ENCODE data around the gene AKAP12.
"Not testable (repeated sequence)": the region's sequence is repeated elsewhere in the genome, so short reads cannot be mapped to it uniquely, and the experiment has no call there.

Gene AKAP12

DNA sequence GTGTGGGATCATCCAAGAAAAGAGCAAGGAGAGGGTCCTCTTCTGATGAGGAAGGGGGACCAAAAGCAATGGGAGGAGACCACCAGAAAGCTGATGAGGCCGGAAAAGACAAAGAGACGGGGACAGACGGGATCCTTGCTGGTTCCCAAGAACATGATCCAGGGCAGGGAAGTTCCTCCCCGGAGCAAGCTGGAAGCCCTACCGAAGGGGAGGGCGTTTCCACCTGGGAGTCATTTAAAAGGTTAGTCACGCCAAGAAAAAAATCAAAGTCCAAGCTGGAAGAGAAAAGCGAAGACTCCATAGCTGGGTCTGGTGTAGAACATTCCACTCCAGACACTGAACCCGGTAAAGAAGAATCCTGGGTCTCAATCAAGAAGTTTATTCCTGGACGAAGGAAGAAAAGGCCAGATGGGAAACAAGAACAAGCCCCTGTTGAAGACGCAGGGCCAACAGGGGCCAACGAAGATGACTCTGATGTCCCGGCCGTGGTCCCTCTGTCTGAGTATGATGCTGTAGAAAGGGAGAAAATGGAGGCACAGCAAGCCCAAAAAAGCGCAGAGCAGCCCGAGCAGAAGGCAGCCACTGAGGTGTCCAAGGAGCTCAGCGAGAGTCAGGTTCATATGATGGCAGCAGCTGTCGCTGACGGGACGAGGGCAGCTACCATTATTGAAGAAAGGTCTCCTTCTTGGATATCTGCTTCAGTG is 110.8 kb downstream of the AKAP12 start:
- no peaks in the 10 kb centered on the region for H3K9me3 ChIP-seq (ENCODE audit: control insufficient read depth, insufficient read depth, low read depth, low read length)
- H3K9ac ChIP-seq (ENCODE audit: low read length) = no peak overlapping the region
- no peaks in the 10 kb centered on the region for H3K4me1 ChIP-seq (ENCODE audit: control insufficient read depth, insufficient read depth, low read length)
- no peak overlapping the region for H3K27ac ChIP-seq (ENCODE audit: low read depth, low read length)
- peaks cover 27% of the 10 kb centered on the region for H3K36me3 ChIP-seq (ENCODE audit: control insufficient read depth, insufficient read depth, low read length)
- H3K4me3 ChIP-seq (ENCODE audit: low read depth, low read length) = no peak overlapping the region
- no peaks in the 10 kb centered on the region for H3K27me3 ChIP-seq (ENCODE audit: control insufficient read depth, insufficient read depth, low read length)

DNA sequence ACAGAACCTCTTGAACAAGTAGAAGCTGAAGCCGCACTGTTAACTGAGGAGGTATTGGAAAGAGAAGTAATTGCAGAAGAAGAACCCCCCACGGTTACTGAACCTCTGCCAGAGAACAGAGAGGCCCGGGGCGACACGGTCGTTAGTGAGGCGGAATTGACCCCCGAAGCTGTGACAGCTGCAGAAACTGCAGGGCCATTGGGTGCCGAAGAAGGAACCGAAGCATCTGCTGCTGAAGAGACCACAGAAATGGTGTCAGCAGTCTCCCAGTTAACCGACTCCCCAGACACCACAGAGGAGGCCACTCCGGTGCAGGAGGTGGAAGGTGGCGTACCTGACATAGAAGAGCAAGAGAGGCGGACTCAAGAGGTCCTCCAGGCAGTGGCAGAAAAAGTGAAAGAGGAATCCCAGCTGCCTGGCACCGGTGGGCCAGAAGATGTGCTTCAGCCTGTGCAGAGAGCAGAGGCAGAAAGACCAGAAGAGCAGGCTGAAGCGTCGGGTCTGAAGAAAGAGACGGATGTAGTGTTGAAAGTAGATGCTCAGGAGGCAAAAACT is 111.5 kb downstream of the AKAP12 start:
- Histone ChIP-seq H3K27me3 (ENCODE audit: control insufficient read depth, insufficient read depth, low read length) (no peaks in the 10 kb centered on the region), H3K36me3 (ENCODE audit: control insufficient read depth, insufficient read depth, low read length) (peaks cover 33% of the 10 kb centered on the region), H3K9me3 (ENCODE audit: control insufficient read depth, insufficient read depth, low read depth, low read length) (no peaks in the 10 kb centered on the region), H3K4me1 (ENCODE audit: control insufficient read depth, insufficient read depth, low read length) (no peaks in the 10 kb centered on the region), H3K27ac (ENCODE audit: low read depth, low read length) (no peak overlapping the region), H3K4me3 (ENCODE audit: low read depth, low read length) (no peak overlapping the region), H3K9ac (ENCODE audit: low read length) (no peak overlapping the region)

GRCh38 chr6:151351731-151352130 is 112.0 kb downstream of the AKAP12 start:
- Histone ChIP-seq H3K4me1 (ENCODE audit: control insufficient read depth, insufficient read depth, low read length) (no peaks in the 10 kb centered on the region), H3K36me3 (ENCODE audit: control insufficient read depth, insufficient read depth, low read length) (peaks cover 38% of the 10 kb centered on the region), H3K27ac (ENCODE audit: low read depth, low read length) (no peak overlapping the region), H3K27me3 (ENCODE audit: control insufficient read depth, insufficient read depth, low read length) (no peaks in the 10 kb centered on the region), H3K9ac (ENCODE audit: low read length) (no peak overlapping the region), H3K9me3 (ENCODE audit: control insufficient read depth, insufficient read depth, low read depth, low read length) (no peaks in the 10 kb centered on the region), H3K4me3 (ENCODE audit: low read depth, low read length) (no peak overlapping the region)

- Histone ChIP-seq H3K9me3 (ENCODE audit: control insufficient read depth, insufficient read depth, low read depth, low read length) (no peaks in the 10 kb centered on the region), H3K27ac (ENCODE audit: low read depth, low read length) (no peak overlapping the region), H3K9ac (ENCODE audit: low read length) (no peak overlapping the region), H3K36me3 (ENCODE audit: control insufficient read depth, insufficient read depth, low read length) (peaks cover 44% of the 10 kb centered on the region), H3K27me3 (ENCODE audit: control insufficient read depth, insufficient read depth, low read length) (no peaks in the 10 kb centered on the region), H3K4me3 (ENCODE audit: low read depth, low read length) (no peak overlapping the region), H3K4me1 (ENCODE audit: control insufficient read depth, insufficient read depth, low read length) (no peaks in the 10 kb centered on the region)
These were observed 112.9 kb downstream of the AKAP12 start for GRCh38 chr6:151352410-151353396.

- no peaks in the 10 kb centered on the region for H3K27me3 ChIP-seq (ENCODE audit: control insufficient read depth, insufficient read depth, low read length)
- H3K9me3 ChIP-seq (ENCODE audit: control insufficient read depth, insufficient read depth, low read depth, low read length) = no peaks in the 10 kb centered on the region
- no peak overlapping the region for H3K27ac ChIP-seq (ENCODE audit: low read depth, low read length)
- H3K4me3 ChIP-seq (ENCODE audit: low read depth, low read length) = no peak overlapping the region
- H3K4me1 ChIP-seq (ENCODE audit: control insufficient read depth, insufficient read depth, low read length) = no peaks in the 10 kb centered on the region
- H3K9ac ChIP-seq (ENCODE audit: low read length) = no peak overlapping the region
- H3K36me3 ChIP-seq (ENCODE audit: control insufficient read depth, insufficient read depth, low read length) = peaks cover 47% of the 10 kb centered on the region
These were observed 114.0 kb downstream of the AKAP12 start for GRCh38 chr6:151353795-151354194.

GRCh38 chr6:151356983-151357382 is 117.2 kb downstream of the AKAP12 start:
- peak overlapping the region; percentile 43; the same call in 1 of the 2 replicates for H3K27ac ChIP-seq (ENCODE audit: low read depth, low read length)
- H3K36me3 ChIP-seq (ENCODE audit: control insufficient read depth, insufficient read depth, low read length) = peaks cover 25% of the 10 kb centered on the region
- not testable (repeated sequence) for H3K9me3 ChIP-seq (ENCODE audit: control insufficient read depth, insufficient read depth, low read depth, low read length); H3K4me3 ChIP-seq (ENCODE audit: low read depth, low read length); H3K27me3 ChIP-seq (ENCODE audit: control insufficient read depth, insufficient read depth, low read length); H3K9ac ChIP-seq (ENCODE audit: low read length); H3K4me1 ChIP-seq (ENCODE audit: control insufficient read depth, insufficient read depth, low read length)

GRCh38 chr6:151357758-151358436 is 118.1 kb downstream of the AKAP12 start:
- Histone ChIP-seq H3K36me3 (ENCODE audit: control insufficient read depth, insufficient read depth, low read length) (peaks cover 25% of the 10 kb centered on the region), H3K4me1 (ENCODE audit: control insufficient read depth, insufficient read depth, low read length) (no peaks in the 10 kb centered on the region), H3K27ac (ENCODE audit: low read depth, low read length) (no peak overlapping the region), H3K9ac (ENCODE audit: low read length) (no peak overlapping the region), H3K27me3 (ENCODE audit: control insufficient read depth, insufficient read depth, low read length) (no peaks in the 10 kb centered on the region), H3K9me3 (ENCODE audit: control insufficient read depth, insufficient read depth, low read depth, low read length) (no peaks in the 10 kb centered on the region), H3K4me3 (ENCODE audit: low read depth, low read length) (no peak overlapping the region)

- Histone ChIP-seq H3K4me3 (ENCODE audit: low read depth, low read length) (no peak overlapping the region), H3K27ac (ENCODE audit: low read depth, low read length) (no peak overlapping the region), H3K9me3 (ENCODE audit: control insufficient read depth, insufficient read depth, low read depth, low read length) (no peaks in the 10 kb centered on the region), H3K9ac (ENCODE audit: low read length) (no peak overlapping the region), H3K36me3 (ENCODE audit: control insufficient read depth, insufficient read depth, low read length) (peaks cover 25% of the 10 kb centered on the region), H3K27me3 (ENCODE audit: control insufficient read depth, insufficient read depth, low read length) (no peaks in the 10 kb centered on the region), H3K4me1 (ENCODE audit: control insufficient read depth, insufficient read depth, low read length) (no peaks in the 10 kb centered on the region)
These were observed 118.7 kb downstream of the AKAP12 start for GRCh38 chr6:151358475-151358874.

- H3K27me3 ChIP-seq (ENCODE audit: control insufficient read depth, insufficient read depth, low read length) = no peaks in the 10 kb centered on the region
- H3K9ac ChIP-seq (ENCODE audit: low read length) = no peak overlapping the region
- peaks cover 25% of the 10 kb centered on the region for H3K36me3 ChIP-seq (ENCODE audit: control insufficient read depth, insufficient read depth, low read length)
- no peak overlapping the region for H3K4me3 ChIP-seq (ENCODE audit: low read depth, low read length)
- no peaks in the 10 kb centered on the region for H3K9me3 ChIP-seq (ENCODE audit: control insufficient read depth, insufficient read depth, low read depth, low read length)
- no peak overlapping the region for H3K27ac ChIP-seq (ENCODE audit: low read depth, low read length)
- H3K4me1 ChIP-seq (ENCODE audit: control insufficient read depth, insufficient read depth, low read length) = no peaks in the 10 kb centered on the region
These were observed 119.7 kb downstream of the AKAP12 start for GRCh38 chr6:151359486-151359885.

GRCh38 chr6:151365233-151365632 is 125.5 kb downstream of the AKAP12 start:
- no peak overlapping the region for H3K9ac ChIP-seq (ENCODE audit: low read length)
- no peaks in the 10 kb centered on the region for H3K27me3 ChIP-seq (ENCODE audit: control insufficient read depth, insufficient read depth, low read length)
- H3K4me1 ChIP-seq (ENCODE audit: control insufficient read depth, insufficient read depth, low read length) = no peaks in the 10 kb centered on the region
- no peak overlapping the region for H3K4me3 ChIP-seq (ENCODE audit: low read depth, low read length)
- no peaks in the 10 kb centered on the region for H3K9me3 ChIP-seq (ENCODE audit: control insufficient read depth, insufficient read depth, low read depth, low read length)
- H3K36me3 ChIP-seq (ENCODE audit: control insufficient read depth, insufficient read depth, low read length) = peaks cover 26% of the 10 kb centered on the region
- no peak overlapping the region for H3K27ac ChIP-seq (ENCODE audit: low read depth, low read length)
